IMR-90 (cell line): ENCODE results near the gene METTL22. TPM values are rescaled to one million over a fixed set of nuclear protein-coding genes. Genes with fewer than 3 reads are reported as not detected.

ENCODE experiments used
- ATAC-seq: fragments of 200-7000 bp; cut with Tn5 transposase; 2 replicates; pipeline ENCODE4 v1.9.1; 2020; ENCODE audit warnings: low read depth, mild to moderate bottlenecking, moderate library complexity
- BruUV-seq: library from RNA; stranded (reverse); fragments of 400-500 nt; replicated peaks from 2 replicates; lab custom pipeline; 2021; lab: Mats Ljungman, UMichigan
- CTCF ChIA-PET: fragments of 300-600 bp; formaldehyde crosslinking; extraction: SDS; loops from one replicate; lab custom pipeline; 2021; ENCODE audit warnings: antibody characterized with exemption; lab: Yijun Ruan, JAX
- POLR2A ChIA-PET: fragments of 300-600 bp; sonication (Branson Sonifier 250); formaldehyde crosslinking; loops from one replicate; lab custom pipeline; 2022; ENCODE audit warnings: antibody characterized with exemption; ENCODE audit not compliant: unreplicated experiment; lab: Charles Lee
- DNase-seq: peaks from one replicate; pipeline ENCODE4 v3.0.0; 2013
- H2AFZ ChIP-seq: replicated peaks from 2 replicates; pipeline ENCODE3; 2013; ENCODE audit warnings: low read length, mild to moderate bottlenecking; ENCODE audit not compliant: poor library complexity
- H2AK5ac ChIP-seq: 2 replicates; pipeline ENCODE4 v1.6.1; 2013; ENCODE audit warnings: low read depth, low read length, inconsistent platforms
- H2AK9ac ChIP-seq: replicated peaks from 2 replicates; pipeline ENCODE3; 2013; ENCODE audit warnings: mild to moderate bottlenecking, low read depth, low read length, moderate library complexity; ENCODE audit not compliant: poor library complexity
- H2BK120ac ChIP-seq: 2 replicates; pipeline ENCODE4 v1.6.1; 2013; ENCODE audit warnings: low read depth, low read length, inconsistent platforms
- H2BK15ac ChIP-seq: 3 replicates; pipeline ENCODE4 v1.6.1; 2013; ENCODE audit warnings: low read depth, low read length, inconsistent platforms
- H2BK20ac ChIP-seq: 2 replicates; pipeline ENCODE4 v1.6.1; 2013; ENCODE audit warnings: low read depth, mild to moderate bottlenecking, inconsistent platforms, low read length, moderate library complexity
- H2BK5ac ChIP-seq: 2 replicates; pipeline ENCODE4 v1.6.1; 2013; ENCODE audit warnings: mild to moderate bottlenecking, low read depth, low read length, inconsistent platforms; ENCODE audit not compliant: poor library complexity, severe bottlenecking
- H3K14ac ChIP-seq: replicated peaks from 2 replicates; pipeline ENCODE4 v1.6.1; 2013; ENCODE audit warnings: low read depth, low read length, inconsistent platforms
- H3K18ac ChIP-seq: 2 replicates; pipeline ENCODE4 v1.6.1; 2013; ENCODE audit warnings: low read depth, low read length, control low read depth
- H3K23ac ChIP-seq: 2 replicates; pipeline ENCODE4 v1.6.1; 2013; ENCODE audit warnings: low read depth, low read length, inconsistent platforms
- H3K27ac ChIP-seq: 2 replicates; pipeline ENCODE4 v1.5.1; 2013; ENCODE audit warnings: mild to moderate bottlenecking, control low read depth, low read length; ENCODE audit not compliant: insufficient read depth
- H3K27me3 ChIP-seq: 2 replicates; pipeline ENCODE4 v1.6.1; 2013; ENCODE audit warnings: low read length; ENCODE audit not compliant: control insufficient read depth, insufficient read depth
- H3K36me3 ChIP-seq: 2 replicates; pipeline ENCODE4 v1.6.1; 2013; ENCODE audit warnings: low read length, mixed read lengths; ENCODE audit not compliant: control insufficient read depth, insufficient read depth
- H3K4ac ChIP-seq: 2 replicates; pipeline ENCODE4 v1.6.1; 2013; ENCODE audit warnings: low read depth, low read length, inconsistent platforms
- H3K4me1 ChIP-seq: 2 replicates; pipeline ENCODE4 v1.6.1; 2013; ENCODE audit warnings: low read length, mixed read lengths; ENCODE audit not compliant: control insufficient read depth, insufficient read depth
- H3K4me2 ChIP-seq: 2 replicates; pipeline ENCODE4 v1.6.1; 2013; ENCODE audit warnings: low read depth, mild to moderate bottlenecking, control low read depth, low read length, moderate library complexity
- H3K4me3 ChIP-seq: 2 replicates; pipeline ENCODE4 v1.5.1; 2013; ENCODE audit warnings: low read depth, mild to moderate bottlenecking, control low read depth, low read length, moderate library complexity; ENCODE audit not compliant: insufficient read depth
- H3K56ac ChIP-seq: 2 replicates; pipeline ENCODE4 v1.6.1; 2013; ENCODE audit warnings: low read length, inconsistent platforms; ENCODE audit not compliant: insufficient read depth; ENCODE audit errors: extremely low read depth
- H3K79me1 ChIP-seq, 2 experiments: 2 replicates each; pipeline ENCODE4 v1.6.1; 2013; ENCODE audit warnings: low read length in 2 of 2, inconsistent platforms in 1 of 2, low read depth in 1 of 2
- H3K9ac ChIP-seq: 2 replicates; pipeline ENCODE4 v1.6.1; 2013; ENCODE audit warnings: low read depth, low read length, control low read depth
- H3K9me1 ChIP-seq: 2 replicates; pipeline ENCODE4 v1.6.1; 2013; ENCODE audit warnings: low read length, inconsistent platforms; ENCODE audit not compliant: insufficient read depth
- H3K9me3 ChIP-seq: 2 replicates; pipeline ENCODE4 v1.6.1; 2013; ENCODE audit warnings: low read length; ENCODE audit not compliant: control insufficient read depth, insufficient read depth
- H4K20me1 ChIP-seq: 2 replicates; pipeline ENCODE4 v1.6.1; 2013; ENCODE audit warnings: low read length, inconsistent platforms; ENCODE audit not compliant: insufficient read depth
- H4K5ac ChIP-seq: 2 replicates; pipeline ENCODE4 v1.6.1; 2013; ENCODE audit warnings: mild to moderate bottlenecking, low read depth, low read length, control low read depth
- H4K8ac ChIP-seq, 2 experiments: 2 replicates each; pipeline ENCODE4 v1.6.1; 2013; ENCODE audit warnings: low read depth in 2 of 2, low read length in 2 of 2, control low read depth in 1 of 2, inconsistent platforms in 1 of 2
- H4K91ac ChIP-seq: 2 replicates; pipeline ENCODE4 v1.6.1; 2013; ENCODE audit warnings: low read depth, low read length, inconsistent platforms; ENCODE audit not compliant: insufficient read depth
- BHLHE40 ChIP-seq: fragments of 150-350 bp; IDR thresholded peaks from 2 replicates; pipeline ENCODE4 v1.6.1; 2016; ENCODE audit warnings: mild to moderate bottlenecking, low read depth, low read length
- CEBPB ChIP-seq: IDR thresholded peaks from 2 replicates; pipeline ENCODE4 v1.6.1; 2012; ENCODE audit warnings: low read depth, low read length, improper control_type of control experiment
- CHD1 ChIP-seq: IDR thresholded peaks from 2 replicates; pipeline ENCODE4 v1.6.1; 2012; ENCODE audit warnings: low read depth, low read length, improper control_type of control experiment
- FOS ChIP-seq: fragments of 150-350 bp; IDR thresholded peaks from 2 replicates; pipeline ENCODE4 v1.6.1; 2016; ENCODE audit warnings: low read depth, low read length
- MAFK ChIP-seq: IDR thresholded peaks from 2 replicates; pipeline ENCODE4 v1.6.1; 2012; ENCODE audit warnings: low read depth, low read length, improper control_type of control experiment
- MAZ ChIP-seq: IDR thresholded peaks from 2 replicates; pipeline ENCODE4 v1.6.1; 2012; ENCODE audit warnings: low read depth, mild to moderate bottlenecking, low read length, improper control_type of control experiment, moderate library complexity, borderline replicate concordance
- MXI1 ChIP-seq: IDR thresholded peaks from 2 replicates; pipeline ENCODE4 v1.6.1; 2012; ENCODE audit warnings: low read depth, mild to moderate bottlenecking, low read length, moderate library complexity, borderline replicate concordance
- NFE2L2 ChIP-seq: fragments of 150-350 bp; IDR thresholded peaks from 2 replicates; pipeline ENCODE4 v1.6.1; 2016; ENCODE audit warnings: low read depth, mild to moderate bottlenecking, low read length
- POLR2A ChIP-seq: IDR thresholded peaks from 2 replicates; pipeline ENCODE4 v1.6.1; 2012; ENCODE audit warnings: mild to moderate bottlenecking, low read depth, low read length
- RAD21 ChIP-seq: IDR thresholded peaks from 2 replicates; pipeline ENCODE4 v1.6.1; 2012; ENCODE audit warnings: low read length, improper control_type of control experiment
- RCOR1 ChIP-seq: IDR thresholded peaks from 2 replicates; pipeline ENCODE4 v1.6.1; 2012; ENCODE audit warnings: mild to moderate bottlenecking, low read length, improper control_type of control experiment; ENCODE audit not compliant: insufficient replicate concordance
- RFX5 ChIP-seq: IDR thresholded peaks from 2 replicates; pipeline ENCODE4 v1.8.0; 2012; ENCODE audit warnings: low read depth, mild to moderate bottlenecking, low read length, moderate library complexity
- SMC3 ChIP-seq: fragments of 150-350 bp; IDR thresholded peaks from 2 replicates; pipeline ENCODE4 v1.6.1; 2016; ENCODE audit warnings: low read depth, mild to moderate bottlenecking, antibody characterized with exemption, low read length, moderate library complexity
- WGBS, 2 experiments: methylation state at CpG; one replicate each; pipeline versions ENCODE4 v1.1.5 to v1.1.7; 2013; ENCODE audit warnings: missing lambda C conversion rate in 2 of 2; ENCODE audit not compliant: insufficient read length in 1 of 2; ENCODE audit errors: extremely low coverage in 2 of 2; 5-methylcytosine and 5-hydroxymethylcytosine counted together
- dilution Hi-C: fragments of 300-500 bp; cut with HindIII; formaldehyde crosslinking; loops from one replicate; pipeline ENCODE4 v1.14.3; 2018; ENCODE audit warnings: low sequenced_read_pairs; ENCODE audit not compliant: unreplicated experiment
- in situ Hi-C: fragments of 300-500 bp; cut with MboI; formaldehyde crosslinking; loops from 3 replicates; pipeline ENCODE4 v1.14.3; 2019; ENCODE audit warnings: low sequenced_read_pairs, inconsistent platforms, mixed read lengths
- intact Hi-C: fragments of 100-400 bp; cut with micrococcal nuclease; formaldehyde crosslinking; loops from 2 replicates; pipeline ENCODE4 v1.10.0; 2022
- polyA plus RNA-seq, 3 experiments: library from polyadenylated mRNA; depleted of rRNA; stranded (reverse); fragments of >200 nt; gene quantifications; 2 replicates each; pipeline ENCODE4 v1.2.3, GENCODE V29; 2012; ENCODE audit warnings: low replicate concordance in 1 of 3
- total RNA-seq: library from RNA; depleted of rRNA; stranded (reverse); fragments of >200 nt; gene quantifications from 2 replicates; pipeline ENCODE4 v1.2.3, GENCODE V29; 2012
- TF ChIP-seq, protein P1 (sequence below): fragments of 150-350 bp; IDR thresholded peaks from 2 replicates; pipeline ENCODE4 v1.6.1; 2016; ENCODE audit warnings: low read depth, mild to moderate bottlenecking, low read length, moderate library complexity, borderline replicate concordance
- TF ChIP-seq, protein P2 (sequence below): conservative IDR thresholded peaks from 2 replicates; pipeline ENCODE4 v1.5.1; 2012; ENCODE audit warnings: mild to moderate bottlenecking, low read depth, low read length, improper control_type of control experiment
- TF ChIP-seq, protein P3 (sequence below): fragments of 150-350 bp; IDR thresholded peaks from 2 replicates; pipeline ENCODE4 v1.6.1; 2017; ENCODE audit warnings: mild to moderate bottlenecking, antibody characterized with exemption, low read length, low read depth

METTL22 gene
- total and polyA plus RNA-seq, 2 of the 4 experiments (the other 2 are of a cell fraction), result 27.2 to 51.2 TPM

DNA sequence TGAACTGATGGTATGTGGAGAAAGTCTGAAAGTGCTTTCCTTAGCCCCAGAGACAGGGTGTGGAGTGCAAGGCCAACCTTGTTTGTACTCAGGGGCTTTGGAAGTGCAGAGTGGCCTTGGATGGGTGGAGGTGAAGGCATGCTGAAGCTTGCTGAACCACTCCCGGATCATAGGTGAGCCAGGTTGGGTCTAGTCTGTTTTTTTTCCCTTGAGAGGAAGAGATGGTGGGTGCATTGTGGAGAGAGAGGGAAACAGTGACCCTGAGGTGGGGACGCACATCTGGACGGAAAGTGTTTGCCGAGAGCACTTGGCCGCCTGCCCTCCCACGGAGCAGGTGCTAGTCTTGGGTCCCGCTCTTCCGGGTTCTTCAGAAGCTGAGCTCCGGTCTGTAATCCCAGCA is 65.4 kb downstream of the METTL22 start:
- Histone ChIP-seq H3K23ac (no peak overlapping the region), H2BK5ac (no peak overlapping the region), H3K4me3 (no peak overlapping the region), H3K4me1 (no peaks in the 10 kb centered on the region), H3K9ac (no peak overlapping the region), H3K27ac (no peak overlapping the region), H3K4ac (no peak overlapping the region), H2BK20ac (no peak overlapping the region), H2AK5ac (no peak overlapping the region), H2AFZ (no peak overlapping the region), H4K5ac (no peak overlapping the region), H3K14ac (no peak overlapping the region), H3K9me1 (no peaks in the 10 kb centered on the region), H3K36me3 (no peaks in the 10 kb centered on the region), H3K18ac (no peak overlapping the region), H3K27me3 (no peaks in the 10 kb centered on the region), H3K56ac (no peak overlapping the region), H2BK120ac (no peak overlapping the region), H4K20me1 (no peaks in the 10 kb centered on the region), H3K9me3 (peaks cover 8% of the 10 kb centered on the region), H4K91ac (no peak overlapping the region), H2BK15ac (no peak overlapping the region), H2AK9ac (no peak overlapping the region), H3K4me2 (no peak overlapping the region), H4K8ac (no peak overlapping the region), H3K79me1 (no peaks in the 10 kb centered on the region)
- 76% methylated on average over 5 of the region's 9 CpGs; no CpG with 5 or more reads in 1 of the 2 experiments for WGBS, 2 experiments
- CTCF ChIA-PET, result no interaction called here
- in situ Hi-C loops, result no loop called here
- intact Hi-C loops, result no loop called here
- DNase-seq (no peak), ATAC-seq (no peak)
- POLR2A ChIA-PET, result no interaction called here
- BruUV-seq, result no TSS peak
- dilution Hi-C loops, result no loop called here
- TF ChIP-seq, protein P1, sequence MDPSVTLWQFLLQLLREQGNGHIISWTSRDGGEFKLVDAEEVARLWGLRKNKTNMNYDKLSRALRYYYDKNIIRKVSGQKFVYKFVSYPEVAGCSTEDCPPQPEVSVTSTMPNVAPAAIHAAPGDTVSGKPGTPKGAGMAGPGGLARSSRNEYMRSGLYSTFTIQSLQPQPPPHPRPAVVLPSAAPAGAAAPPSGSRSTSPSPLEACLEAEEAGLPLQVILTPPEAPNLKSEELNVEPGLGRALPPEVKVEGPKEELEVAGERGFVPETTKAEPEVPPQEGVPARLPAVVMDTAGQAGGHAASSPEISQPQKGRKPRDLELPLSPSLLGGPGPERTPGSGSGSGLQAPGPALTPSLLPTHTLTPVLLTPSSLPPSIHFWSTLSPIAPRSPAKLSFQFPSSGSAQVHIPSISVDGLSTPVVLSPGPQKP, result no peak
- TF ChIP-seq, protein P2, sequence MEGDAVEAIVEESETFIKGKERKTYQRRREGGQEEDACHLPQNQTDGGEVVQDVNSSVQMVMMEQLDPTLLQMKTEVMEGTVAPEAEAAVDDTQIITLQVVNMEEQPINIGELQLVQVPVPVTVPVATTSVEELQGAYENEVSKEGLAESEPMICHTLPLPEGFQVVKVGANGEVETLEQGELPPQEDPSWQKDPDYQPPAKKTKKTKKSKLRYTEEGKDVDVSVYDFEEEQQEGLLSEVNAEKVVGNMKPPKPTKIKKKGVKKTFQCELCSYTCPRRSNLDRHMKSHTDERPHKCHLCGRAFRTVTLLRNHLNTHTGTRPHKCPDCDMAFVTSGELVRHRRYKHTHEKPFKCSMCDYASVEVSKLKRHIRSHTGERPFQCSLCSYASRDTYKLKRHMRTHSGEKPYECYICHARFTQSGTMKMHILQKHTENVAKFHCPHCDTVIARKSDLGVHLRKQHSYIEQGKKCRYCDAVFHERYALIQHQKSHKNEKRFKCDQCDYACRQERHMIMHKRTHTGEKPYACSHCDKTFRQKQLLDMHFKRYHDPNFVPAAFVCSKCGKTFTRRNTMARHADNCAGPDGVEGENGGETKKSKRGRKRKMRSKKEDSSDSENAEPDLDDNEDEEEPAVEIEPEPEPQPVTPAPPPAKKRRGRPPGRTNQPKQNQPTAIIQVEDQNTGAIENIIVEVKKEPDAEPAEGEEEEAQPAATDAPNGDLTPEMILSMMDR, result no peak
- TF ChIP-seq BHLHE40 (no peak), MXI1 (no peak), MAZ (no peak), RFX5 (no peak), CEBPB (no peak), NFE2L2 (no peak), RAD21 (no peak), CHD1 (no peak), RCOR1 (no peak), POLR2A (no peak), MAFK (no peak), SMC3 (no peak), FOS (no peak)
- TF ChIP-seq, protein P3, sequence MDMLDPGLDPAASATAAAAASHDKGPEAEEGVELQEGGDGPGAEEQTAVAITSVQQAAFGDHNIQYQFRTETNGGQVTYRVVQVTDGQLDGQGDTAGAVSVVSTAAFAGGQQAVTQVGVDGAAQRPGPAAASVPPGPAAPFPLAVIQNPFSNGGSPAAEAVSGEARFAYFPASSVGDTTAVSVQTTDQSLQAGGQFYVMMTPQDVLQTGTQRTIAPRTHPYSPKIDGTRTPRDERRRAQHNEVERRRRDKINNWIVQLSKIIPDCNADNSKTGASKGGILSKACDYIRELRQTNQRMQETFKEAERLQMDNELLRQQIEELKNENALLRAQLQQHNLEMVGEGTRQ, result no peak
